OCI-LY7 (cell line): ENCODE data around the gene CXCL10. TPM values are rescaled to one million over a fixed set of nuclear protein-coding genes. Genes with fewer than 3 reads are reported as not detected.
"Not testable (repeated sequence)": the region's sequence is repeated elsewhere in the genome, so short reads cannot be mapped to it uniquely, and the experiment has no call there.

Experiments used
- BruUV-seq: library from RNA; stranded (reverse); fragments of 400-500 nt; replicated peaks from 2 replicates; lab custom pipeline; 2021; lab: Mats Ljungman, UMichigan
- CTCF ChIA-PET: fragments of 300-600 bp; sonication (Branson Sonifier 250); formaldehyde crosslinking; loops from one replicate; lab custom pipeline; 2022; ENCODE audit warnings: antibody characterized with exemption; ENCODE audit not compliant: unreplicated experiment; lab: Charles Lee
- POLR2A ChIA-PET: fragments of 300-600 bp; sonication (Branson Sonifier 250); formaldehyde crosslinking; loops from one replicate; lab custom pipeline; 2022; ENCODE audit warnings: antibody characterized with exemption; lab: Charles Lee
- DNase-seq: peaks from one replicate; pipeline ENCODE4 v3.0.0-alpha.2; 2015; ENCODE audit warnings: low spot score
- H2AFZ ChIP-seq: fragments of 200-600 bp; sonication (generic), shearing (Covaris generic); 2 replicates; pipeline ENCODE4 v1.6.1; 2014; ENCODE audit warnings: mild to moderate bottlenecking, antibody characterized with exemption, low read length, moderate library complexity
- H3K27ac ChIP-seq: fragments of 200-600 bp; sonication (generic); 2 replicates; pipeline ENCODE4 v1.5.1; 2014; ENCODE audit warnings: mixed run types, low read depth, mild to moderate bottlenecking, moderate library complexity, low read length, inconsistent platforms; ENCODE audit not compliant: poor library complexity, severe bottlenecking
- H3K36me3 ChIP-seq: fragments of 200-600 bp; sonication (generic); 2 replicates; pipeline ENCODE4 v1.6.1; 2014; ENCODE audit warnings: mild to moderate bottlenecking, antibody characterized with exemption, low read length, moderate library complexity, mixed read lengths; ENCODE audit not compliant: insufficient read depth
- H3K4me1 ChIP-seq: fragments of 200-600 bp; sonication (generic); 2 replicates; pipeline ENCODE4 v1.5.1; 2014; ENCODE audit warnings: mild to moderate bottlenecking, low read length; ENCODE audit not compliant: insufficient read depth, poor library complexity, severe bottlenecking
- H3K4me2 ChIP-seq: fragments of 200-600 bp; sonication (generic); 2 replicates; pipeline ENCODE4 v1.6.1; 2014; ENCODE audit warnings: mild to moderate bottlenecking, low read length
- H3K4me3 ChIP-seq: fragments of 200-600 bp; sonication (generic); 2 replicates; pipeline ENCODE4 v1.5.1; 2014; ENCODE audit warnings: mild to moderate bottlenecking, low read depth, low read length; ENCODE audit not compliant: poor library complexity, severe bottlenecking
- H3K79me2 ChIP-seq: fragments of 200-600 bp; sonication (generic); 2 replicates; pipeline ENCODE4 v1.6.1; 2016; ENCODE audit warnings: low read depth, mild to moderate bottlenecking, low read length, moderate library complexity, mixed read lengths; ENCODE audit not compliant: insufficient read depth
- H3K9me2 ChIP-seq: fragments of 200-600 bp; sonication (generic); 2 replicates; pipeline ENCODE4 v1.6.1; 2016; ENCODE audit warnings: mild to moderate bottlenecking, low read length, mixed read lengths; ENCODE audit not compliant: insufficient read depth
- H3K9me3 ChIP-seq: fragments of 200-600 bp; sonication (generic); 2 replicates; pipeline ENCODE4 v1.6.1; 2014; ENCODE audit warnings: mild to moderate bottlenecking, mixed run types, low read length, mixed read lengths
- H4K20me1 ChIP-seq: fragments of 200-600 bp; sonication (generic); 2 replicates; pipeline ENCODE4 v1.6.1; 2014; ENCODE audit warnings: mild to moderate bottlenecking, antibody characterized with exemption, low read length, moderate library complexity, mixed read lengths; ENCODE audit not compliant: insufficient read depth
- EZH2phosphoT487 ChIP-seq: fragments of 200-600 bp; sonication (generic); IDR thresholded peaks from 2 replicates; pipeline ENCODE4 v1.6.1; 2018; ENCODE audit warnings: low read depth, borderline replicate concordance, mild to moderate bottlenecking, mixed run types, antibody characterized with exemption, low read length, moderate library complexity, mixed read lengths
- intact Hi-C: fragments of 100-400 bp; cut with micrococcal nuclease; formaldehyde crosslinking; loops from one replicate; pipeline ENCODE4 v1.10.0; 2022; ENCODE audit not compliant: unreplicated experiment
- total RNA-seq, 2 experiments: library from RNA; depleted of rRNA in 1 of 2; stranded (reverse); fragments of >200 nt in 1 of 2; shearing (Covaris generic) in 1 of 2; gene quantifications; 2 replicates each; pipeline ENCODE4 v1.2.3, GENCODE V29; 2014 to 2022
- TF ChIP-seq, protein P1 (sequence below): fragments of 200-600 bp; sonication (generic); conservative IDR thresholded peaks from 2 replicates; pipeline ENCODE4 v1.5.1; 2014; ENCODE audit warnings: mild to moderate bottlenecking, antibody characterized with exemption, low read length, moderate library complexity, mixed read lengths

CXCL10 gene
- total RNA-seq, 2 experiments from 2014 or later: not detected

DNA sequence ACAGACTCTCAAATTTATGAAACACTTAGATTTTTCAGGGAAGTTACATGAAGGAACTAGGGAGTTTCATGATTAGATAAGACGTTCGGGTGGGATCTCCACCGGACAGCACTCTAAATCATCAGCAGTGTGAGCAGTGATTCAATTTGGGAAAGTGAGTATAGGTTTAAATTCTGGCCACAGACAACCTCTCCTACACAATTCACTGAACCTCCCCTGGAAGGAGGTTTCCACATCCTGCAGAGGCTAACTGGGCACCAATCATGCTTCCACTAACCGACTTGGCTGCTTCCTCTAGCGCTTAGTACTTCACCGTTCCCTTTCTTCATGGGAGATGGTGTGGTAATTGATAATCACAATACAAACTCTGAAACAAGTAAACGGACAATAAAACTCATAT, 21.6 kb downstream of the CXCL10 start:
- DNase-seq: no peak
- Histone ChIP-seq H2AFZ (no peak overlapping the region), H3K4me3 (no peak overlapping the region), H4K20me1 (no peaks in the 10 kb centered on the region), H3K9me2 (no peaks in the 10 kb centered on the region), H3K9me3 (no peaks in the 10 kb centered on the region), H3K4me2 (no peak overlapping the region), H3K27ac (no peak overlapping the region), H3K79me2 (no peaks in the 10 kb centered on the region), H3K4me1 (no peaks in the 10 kb centered on the region), H3K36me3 (no peaks in the 10 kb centered on the region)
- CTCF ChIA-PET: no interaction called here
- intact Hi-C loops: no loop called here
- POLR2A ChIA-PET: no interaction called here
- no peak for TF ChIP-seq EZH2phosphoT487
- TF ChIP-seq, protein P1, sequence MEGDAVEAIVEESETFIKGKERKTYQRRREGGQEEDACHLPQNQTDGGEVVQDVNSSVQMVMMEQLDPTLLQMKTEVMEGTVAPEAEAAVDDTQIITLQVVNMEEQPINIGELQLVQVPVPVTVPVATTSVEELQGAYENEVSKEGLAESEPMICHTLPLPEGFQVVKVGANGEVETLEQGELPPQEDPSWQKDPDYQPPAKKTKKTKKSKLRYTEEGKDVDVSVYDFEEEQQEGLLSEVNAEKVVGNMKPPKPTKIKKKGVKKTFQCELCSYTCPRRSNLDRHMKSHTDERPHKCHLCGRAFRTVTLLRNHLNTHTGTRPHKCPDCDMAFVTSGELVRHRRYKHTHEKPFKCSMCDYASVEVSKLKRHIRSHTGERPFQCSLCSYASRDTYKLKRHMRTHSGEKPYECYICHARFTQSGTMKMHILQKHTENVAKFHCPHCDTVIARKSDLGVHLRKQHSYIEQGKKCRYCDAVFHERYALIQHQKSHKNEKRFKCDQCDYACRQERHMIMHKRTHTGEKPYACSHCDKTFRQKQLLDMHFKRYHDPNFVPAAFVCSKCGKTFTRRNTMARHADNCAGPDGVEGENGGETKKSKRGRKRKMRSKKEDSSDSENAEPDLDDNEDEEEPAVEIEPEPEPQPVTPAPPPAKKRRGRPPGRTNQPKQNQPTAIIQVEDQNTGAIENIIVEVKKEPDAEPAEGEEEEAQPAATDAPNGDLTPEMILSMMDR: no peak
- no TSS peak for BruUV-seq

DNA sequence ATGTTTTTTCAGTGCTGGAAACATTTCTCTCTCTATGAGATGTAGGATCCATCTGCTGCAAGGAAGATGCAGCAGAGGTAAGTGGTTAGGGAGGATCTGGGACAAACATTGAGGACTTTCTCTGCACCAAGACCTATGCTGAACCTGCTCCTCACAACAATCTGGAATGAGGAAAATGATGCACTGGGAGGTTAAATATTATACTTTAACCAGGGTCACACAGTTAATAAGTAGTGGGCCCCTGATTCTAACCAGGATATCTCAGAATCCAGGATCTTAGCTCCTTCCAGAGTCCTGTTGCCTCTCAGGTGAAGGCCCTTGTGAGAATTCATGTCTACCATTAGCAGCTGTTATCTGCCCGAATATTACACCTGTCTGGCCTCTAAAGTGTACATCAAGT, 23.0 kb downstream of the CXCL10 start:
- intact Hi-C loops: no loop called here
- BruUV-seq: no TSS peak
- no peaks in the 10 kb centered on the region for H3K36me3 ChIP-seq
- H3K9me2 ChIP-seq: no peaks in the 10 kb centered on the region
- no peaks in the 10 kb centered on the region for H4K20me1 ChIP-seq
- no peak overlapping the region for H3K4me3 ChIP-seq
- no peak for DNase-seq
- CTCF ChIA-PET: no interaction called here
- no peak overlapping the region for H3K4me2 ChIP-seq
- POLR2A ChIA-PET: interaction anchor here (1.0 to 1.2 kb wide), 2 partner anchors 29 to 62 kb away, joined by 3 to 5 read pairs; no protein-coding TSS in a partner anchor
- no peak overlapping the region for H2AFZ ChIP-seq
- no peak overlapping the region for H3K27ac ChIP-seq
- H3K79me2 ChIP-seq: no peaks in the 10 kb centered on the region
- no peaks in the 10 kb centered on the region for H3K4me1 ChIP-seq
- no peaks in the 10 kb centered on the region for H3K9me3 ChIP-seq
- TF ChIP-seq EZH2phosphoT487: no peak
- TF ChIP-seq, protein P1: no peak

DNA sequence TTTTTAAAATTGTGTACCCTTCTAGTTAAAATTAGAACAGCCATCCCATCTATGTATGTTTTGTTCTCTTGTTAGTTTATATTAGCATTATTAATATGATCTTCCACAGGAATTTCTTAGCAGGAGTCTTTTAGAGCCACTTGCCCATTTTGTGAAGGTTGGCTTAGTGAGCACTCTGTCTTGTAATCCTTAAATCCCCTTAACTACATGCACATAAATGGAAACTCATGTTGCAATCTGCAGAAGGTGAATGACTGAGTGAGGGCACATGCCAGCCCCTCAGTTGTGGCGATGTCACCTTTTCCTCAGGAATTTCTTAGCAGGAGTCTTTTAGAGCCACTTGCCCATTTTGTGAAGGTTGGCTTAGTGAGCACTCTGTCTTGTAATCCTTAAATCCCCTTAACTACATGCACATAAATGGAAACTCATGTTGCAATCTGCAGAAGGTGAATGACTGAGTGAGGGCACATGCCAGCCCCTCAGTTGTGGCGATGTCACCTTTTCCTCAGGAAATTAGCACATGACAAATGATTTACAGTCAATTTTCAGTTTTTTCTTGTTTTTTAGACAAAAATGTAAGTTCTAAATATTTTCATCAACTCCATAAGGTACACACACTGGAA, 24.7 kb downstream of the CXCL10 start:
- DNase-seq, BruUV-seq, POLR2A ChIA-PET, H3K9me3 ChIP-seq, H3K4me1 ChIP-seq, H3K9me2 ChIP-seq, H2AFZ ChIP-seq, CTCF ChIA-PET, H3K4me3 ChIP-seq, H3K4me2 ChIP-seq, H4K20me1 ChIP-seq, H3K79me2 ChIP-seq, H3K27ac ChIP-seq, intact Hi-C loops, H3K36me3 ChIP-seq: not testable (repeated sequence)
